SK-N-SH (cell line): ENCODE measurements around the gene OR2S2. TPM values are rescaled to one million over a fixed set of nuclear protein-coding genes. Genes with fewer than 3 reads are reported as not detected.

Source experiments
- CTCF ChIA-PET: fragments of 300-600, 350-600 bp; formaldehyde crosslinking; extraction: SDS; loops from one replicate; lab custom pipeline; 2021; lab: Yijun Ruan, JAX
- POLR2A ChIA-PET: fragments of 350-600 bp; sonication (Branson Sonifier 250); formaldehyde crosslinking; extraction: SDS; loops from one replicate; lab custom pipeline; 2020; ENCODE audit warnings: antibody characterized with exemption, inconsistent platforms; lab: Yijun Ruan, JAX
- DNase-seq: peaks from one replicate; pipeline ENCODE4 v3.0.0; 2012
- H2AFZ ChIP-seq: fragments of 200-600 bp; sonication (generic); 2 replicates; pipeline ENCODE4 v1.8.1; 2016; ENCODE audit warnings: antibody characterized with exemption, mild to moderate bottlenecking, low read depth
- H3F3A ChIP-seq: fragments of 200-600 bp; sonication (generic); replicated peaks from 2 replicates; pipeline ENCODE3; 2016; ENCODE audit warnings: antibody characterized with exemption, mild to moderate bottlenecking; ENCODE audit not compliant: insufficient read depth
- H3K27ac ChIP-seq, 2 experiments: fragments of 200-500 bp in 1 of 2; fragments of 200-600 bp in 1 of 2; sonication (Bioruptor generic) in 1 of 2; sonication (generic), shearing (Covaris generic) in 1 of 2; 2 replicates each; pipeline versions ENCODE4 v1.5.1 to v1.6.1; 2014 to 2016; ENCODE audit warnings: low read depth in 2 of 2, inconsistent platforms in 1 of 2, low read length in 1 of 2, mild to moderate bottlenecking in 1 of 2, mixed read lengths in 1 of 2
- H3K27me3 ChIP-seq: fragments of 200-600 bp; sonication (generic), shearing (Covaris generic); 2 replicates; pipeline ENCODE4 v1.6.1; 2016; ENCODE audit warnings: mixed run types; ENCODE audit not compliant: insufficient read depth
- H3K36me3 ChIP-seq, 2 experiments: fragments of 200-500 bp in 1 of 2; fragments of 200-600 bp in 1 of 2; sonication (Bioruptor generic) in 1 of 2; sonication (generic) in 1 of 2; replicated peaks in 1 of 2; 2 replicates each; pipeline versions ENCODE3 to v1.5.1; 2014 to 2016; ENCODE audit warnings: low read length in 1 of 2, mild to moderate bottlenecking in 1 of 2; ENCODE audit not compliant: insufficient read depth in 2 of 2, control insufficient read depth in 1 of 2
- H3K4me1 ChIP-seq, 2 experiments: fragments of 200-500 bp in 1 of 2; fragments of 200-600 bp in 1 of 2; sonication (Bioruptor generic) in 1 of 2; sonication (generic), shearing (Covaris generic) in 1 of 2; 2 replicates each; pipeline versions ENCODE4 v1.5.1 to v1.6.1; 2014 to 2016; ENCODE audit warnings: low read depth in 1 of 2, low read length in 1 of 2, mixed run types in 1 of 2; ENCODE audit not compliant: insufficient read depth in 2 of 2, control insufficient read depth in 1 of 2
- H3K4me2 ChIP-seq: fragments of 200-600 bp; sonication (generic), shearing (Covaris generic); 2 replicates; pipeline ENCODE4 v1.6.1; 2017; ENCODE audit warnings: mixed run types
- H3K4me3 ChIP-seq, 2 experiments: fragments of 200-500 bp in 1 of 2; fragments of 200-600 bp in 1 of 2; sonication (Bioruptor generic) in 1 of 2; sonication (generic), shearing (Covaris generic) in 1 of 2; 2 replicates each; pipeline versions ENCODE4 v1.5.1 to v1.8.1; 2014 to 2016; ENCODE audit warnings: low read depth in 2 of 2, inconsistent platforms in 1 of 2, low read length in 1 of 2, mild to moderate bottlenecking in 1 of 2, mixed read lengths in 1 of 2, moderate library complexity in 1 of 2
- H3K79me2 ChIP-seq: fragments of 200-600 bp; sonication (generic); 2 replicates; pipeline ENCODE4 v1.8.1; 2017; ENCODE audit warnings: mild to moderate bottlenecking; ENCODE audit not compliant: insufficient read depth
- H3K9ac ChIP-seq: fragments of 200-600 bp; sonication (generic); 2 replicates; pipeline ENCODE4 v1.6.1; 2017; ENCODE audit warnings: mixed run types
- H3K9me2 ChIP-seq: fragments of 200-600 bp; sonication (generic); 2 replicates; pipeline ENCODE4 v1.6.1; 2017; ENCODE audit warnings: mixed run types
- H3K9me3 ChIP-seq: fragments of 200-600 bp; sonication (generic); 2 replicates; pipeline ENCODE4 v1.6.1; 2017; ENCODE audit warnings: mixed run types, mild to moderate bottlenecking, moderate library complexity
- H4K20me1 ChIP-seq: fragments of 200-600 bp; sonication (generic); 2 replicates; pipeline ENCODE4 v1.6.1; 2017; ENCODE audit warnings: mild to moderate bottlenecking, mixed run types; ENCODE audit not compliant: insufficient read depth
- CTCF ChIP-seq: fragments of 200-600 bp; sonication (generic); IDR thresholded peaks from 2 replicates; pipeline ENCODE4 v1.6.1; 2017; ENCODE audit warnings: antibody characterized with exemption, mild to moderate bottlenecking, moderate library complexity
- ELF1 ChIP-seq: IDR thresholded peaks from 2 replicates; pipeline ENCODE4 v1.4.0; 2012
- FOXJ3 ChIP-seq: sonication (generic); formaldehyde crosslinking; IDR thresholded peaks from 2 replicates; pipeline ENCODE4 v1.5.1; 2020; ENCODE audit warnings: mild to moderate bottlenecking, missing genetic modification reagents
- GABPA ChIP-seq: IDR thresholded peaks from 2 replicates; pipeline ENCODE4 v1.4.0; 2012; ENCODE audit warnings: low read depth, mild to moderate bottlenecking
- GATA2 ChIP-seq: sonication (generic); formaldehyde crosslinking; IDR thresholded peaks from 2 replicates; pipeline ENCODE4 v1.5.0; 2020; ENCODE audit warnings: mild to moderate bottlenecking, missing genetic modification reagents
- IRF3 ChIP-seq: fragments of 150-350 bp; IDR thresholded peaks from 2 replicates; pipeline ENCODE4 v1.6.1; 2016; ENCODE audit warnings: mild to moderate bottlenecking, low read depth, low read length
- NRF1 ChIP-seq: IDR thresholded peaks from 2 replicates; pipeline ENCODE4 v1.6.1; 2012; ENCODE audit warnings: low read depth, mild to moderate bottlenecking, low read length
- PBX3 ChIP-seq: IDR thresholded peaks from 2 replicates; pipeline ENCODE4; 2012
- RAD21 ChIP-seq: IDR thresholded peaks from 2 replicates; pipeline ENCODE4 v1.6.1; 2012; ENCODE audit warnings: mild to moderate bottlenecking, low read length
- SMC3 ChIP-seq: IDR thresholded peaks from 2 replicates; pipeline ENCODE4 v1.6.1; 2012; ENCODE audit warnings: low read depth, low read length, improper control_type of control experiment
- USF1 ChIP-seq: IDR thresholded peaks from 2 replicates; pipeline ENCODE4 v1.4.0; 2012; ENCODE audit warnings: low read depth, borderline replicate concordance
- ZBTB33 ChIP-seq: IDR thresholded peaks from 2 replicates; pipeline ENCODE4 v1.4.0; 2012; ENCODE audit warnings: low read depth, borderline replicate concordance
- WGBS: methylation state at CpG from one replicate; pipeline ENCODE4 v1.1.6; 2017; ENCODE audit warnings: low lambda C conversion rate; 5-methylcytosine and 5-hydroxymethylcytosine counted together
- polyA plus RNA-seq, 3 experiments: library from polyadenylated mRNA; depleted of rRNA; stranded (reverse); fragments of >200 nt; gene quantifications; 2 replicates each; pipeline ENCODE4 v1.2.3, GENCODE V29; 2012

The OR2S2 gene
- polyA plus RNA-seq, 1 of the 3 experiments (the other 2 are of a cell fraction), result not detected

GRCh38 chr9:35956651-35957050, 1.3 kb downstream of the OR2S2 start:
- CTCF ChIA-PET, result interaction anchor here (1.0 to 7.5 kb wide), 10 partner anchors 9 to 372 kb away, joined by 3 to 88 read pairs (median 16); partner anchors contain the start of gene HRCT1
- 82% methylated on average over 5 of the region's 5 CpGs for WGBS
- no peaks in the 10 kb centered on the region for H3K27me3 ChIP-seq

GRCh38 chr9:35954942-35955546, 2.9 kb downstream of the OR2S2 start:
- Histone ChIP-seq H3K4me1 (peaks cover 0 to 9% of the 10 kb centered on the region in 2 experiments; a peak in 1 of 4 replicates), H3K27ac (no peak overlapping the region), H3K79me2 (no peaks in the 10 kb centered on the region), H3K4me3 (no peak overlapping the region; a peak in 1 of 4 replicates), H2AFZ (peak overlapping the region; percentile 40; the same call in 1 of the 2 replicates), H3K4me2 (no peak overlapping the region), H3K9me3 (no peaks in the 10 kb centered on the region), H3K9ac (no peak overlapping the region), H3K27me3 (no peaks in the 10 kb centered on the region), H3K9me2 (no peaks in the 10 kb centered on the region), H3K36me3 (no peaks in the 10 kb centered on the region), H4K20me1 (no peaks in the 10 kb centered on the region), H3F3A (peaks cover 19% of the 10 kb centered on the region)
- WGBS, result 8% methylated on average over 6 of the region's 6 CpGs
- DNase-seq, result peak; percentile 65
- POLR2A ChIA-PET, result no interaction called here
- CTCF ChIA-PET, result interaction anchor here (0.6 to 7.5 kb wide), 48 partner anchors 10 to 1123 kb away, joined by 3 to 88 read pairs (median 4); partner anchors contain the start of genes GLIPR2, HRCT1 and RECK
- TF ChIP-seq ZBTB33, result no peak
- TF ChIP-seq GABPA, result no peak
- TF ChIP-seq FOXJ3 (CRISPR knock-in tag), result no peak
- peak; percentile 88 for TF ChIP-seq CTCF
- TF ChIP-seq SMC3, result peak; percentile 81
- TF ChIP-seq RAD21, result peak; percentile 84

More at GRCh38 chr9:35956651-35957050, 1.3 kb downstream of the OR2S2 start:
- no peak overlapping the region for H3K4me2 ChIP-seq
- no peak for DNase-seq
- no peak for TF ChIP-seq GATA2 (CRISPR knock-in tag)
- no peak for TF ChIP-seq PBX3
- TF ChIP-seq IRF3, result no peak
- TF ChIP-seq NRF1, result no peak
- TF ChIP-seq ELF1, result no peak
- TF ChIP-seq USF1, result no peak
- H3K9me3 ChIP-seq, result no peaks in the 10 kb centered on the region
- H3K9me2 ChIP-seq, result no peaks in the 10 kb centered on the region
- H3K79me2 ChIP-seq, result peaks cover 3% of the 10 kb centered on the region; the same call in 1 of the 2 replicates
- no peak overlapping the region for H3K4me3 ChIP-seq
- H3K9ac ChIP-seq, result no peak overlapping the region
- POLR2A ChIA-PET, result no interaction called here
- H4K20me1 ChIP-seq, result no peaks in the 10 kb centered on the region
- H2AFZ ChIP-seq, result no peak overlapping the region
- peaks cover 0 to 18% of the 10 kb centered on the region in 2 experiments; a peak in 2 of 4 replicates for H3K4me1 ChIP-seq
- H3K27ac ChIP-seq, result no peak overlapping the region
- H3F3A ChIP-seq, result peaks cover 16% of the 10 kb centered on the region
- H3K36me3 ChIP-seq, result no peaks in the 10 kb centered on the region
